Gastroesophageal sphincter (tissue), 4 donors: ENCODE results near the gene PLA1A. TPM values are rescaled to one million over a fixed set of nuclear protein-coding genes. Genes with fewer than 3 reads are reported as not detected.

Source experiments
- ATAC-seq: fragments of 150-250 bp; one replicate; pipeline ENCODE4 v1.9.1; 2016; ENCODE audit warnings: mild to moderate bottlenecking, moderate library complexity
- H3K27ac ChIP-seq, 4 donors: fragments of 200-600 bp; sonication (generic) in 3 of 4; 1 replicate in 3 of 4; 2 replicates in 1 of 4; pipeline ENCODE4 v1.5.1; 2016 to 2019
- H3K27me3 ChIP-seq: fragments of 200-600 bp; sonication (generic); one replicate; pipeline ENCODE4 v1.5.1; 2019
- H3K36me3 ChIP-seq, 2 donors: fragments of 200-600 bp; sonication (generic); one replicate each; pipeline ENCODE4 v1.5.1; 2019; ENCODE audit warnings: control low read depth in 1 of 2
- H3K4me1 ChIP-seq, 3 donors: fragments of 200-600 bp; sonication (generic); 1 replicate in 2 of 3; 2 replicates in 1 of 3; pipeline ENCODE4 v1.5.1; 2016 to 2019; ENCODE audit warnings: control low read depth in 2 of 3
- H3K4me3 ChIP-seq, 2 donors: fragments of 200-600 bp; sonication (generic); one replicate each; pipeline ENCODE4 v1.5.1; 2019; ENCODE audit warnings: mild to moderate bottlenecking in 1 of 2, moderate library complexity in 1 of 2
- H3K9me3 ChIP-seq, 3 donors: fragments of 200-600 bp; sonication (generic); one replicate each; pipeline ENCODE4 v1.5.1; 2017 to 2019; ENCODE audit warnings: control low read depth in 2 of 3
- EP300 ChIP-seq: sonication (generic); formaldehyde crosslinking; IDR thresholded peaks from one replicate; pipeline ENCODE4 v1.6.1; 2017; ENCODE audit warnings: antibody characterized with exemption, mild to moderate bottlenecking
- POLR2A ChIP-seq, 2 donors: fragments of 450-650 bp; IDR thresholded peaks; one replicate each; pipeline ENCODE4 v1.6.1; 2017; ENCODE audit warnings: antibody characterized with exemption in 2 of 2, mild to moderate bottlenecking in 2 of 2, moderate library complexity in 1 of 2
- POLR2AphosphoS5 ChIP-seq: sonication (generic); formaldehyde crosslinking; IDR thresholded peaks from one replicate; pipeline ENCODE4 v1.6.1; 2017; ENCODE audit warnings: antibody characterized with exemption
- WGBS, 2 donors: methylation state at CpG; one replicate each; pipeline ENCODE4 v1.1.5; 2018; ENCODE audit warnings: low coverage in 1 of 2; 5-methylcytosine and 5-hydroxymethylcytosine counted together
- total RNA-seq, 4 donors: library from RNA; depleted of rRNA; stranded (reverse); fragments of >200 nt; gene quantifications; one replicate each; pipeline ENCODE4 v1.1.0, GENCODE V29; 2016
- TF ChIP-seq, protein P1 (sequence below), 4 experiments: fragments of 200-600 bp in 2 of 4; fragments of 450-650 bp in 2 of 4; sonication (generic) in 1 of 4; IDR thresholded peaks; one replicate each; pipeline ENCODE4 v1.5.1; 2017 to 2019; ENCODE audit warnings: antibody characterized with exemption in 4 of 4, mild to moderate bottlenecking in 2 of 4, moderate library complexity in 2 of 4

Gene PLA1A
- total RNA-seq, 4 donors from 2014 or later, result 0.50 to 1.8 (median 1.4) TPM

DNA sequence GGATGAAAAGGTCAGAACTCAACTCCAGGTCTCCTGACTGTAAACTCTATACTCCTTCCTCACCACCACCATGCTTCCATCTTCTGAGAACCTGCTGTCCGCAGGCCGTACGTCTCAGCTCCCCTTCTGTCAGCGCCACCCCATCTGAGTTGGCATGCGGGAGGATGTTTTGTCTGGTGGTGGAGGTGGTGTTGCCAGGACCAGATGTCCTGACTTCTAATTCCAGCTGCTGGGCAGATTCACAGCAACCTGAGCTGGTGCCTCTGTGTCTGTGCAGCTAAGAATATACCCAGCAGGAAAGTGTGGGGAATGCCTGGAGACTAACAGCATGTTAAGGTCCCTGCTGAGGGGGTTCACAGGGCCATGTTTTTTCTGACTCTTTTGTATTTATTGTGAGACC, 23.2 kb downstream of the PLA1A start:
- H3K9me3 ChIP-seq, result no peaks in the 10 kb centered on the region
- H3K36me3 ChIP-seq, result no peaks in the 10 kb centered on the region
- H3K27me3 ChIP-seq, result no peaks in the 10 kb centered on the region
- H3K4me3 ChIP-seq, result no peak overlapping the region
- 97 to 100% methylated on average over 2 to 4 of the region's 5 CpGs for WGBS, 2 donors
- no peak overlapping the region for H3K27ac ChIP-seq
- ATAC-seq, result no peak
- no peaks in the 10 kb centered on the region for H3K4me1 ChIP-seq
- TF ChIP-seq POLR2A (IDR thresholded peaks at IDR 0.05) (no peak), POLR2AphosphoS5 (no peak), EP300 (no peak)
- TF ChIP-seq, protein P1, sequence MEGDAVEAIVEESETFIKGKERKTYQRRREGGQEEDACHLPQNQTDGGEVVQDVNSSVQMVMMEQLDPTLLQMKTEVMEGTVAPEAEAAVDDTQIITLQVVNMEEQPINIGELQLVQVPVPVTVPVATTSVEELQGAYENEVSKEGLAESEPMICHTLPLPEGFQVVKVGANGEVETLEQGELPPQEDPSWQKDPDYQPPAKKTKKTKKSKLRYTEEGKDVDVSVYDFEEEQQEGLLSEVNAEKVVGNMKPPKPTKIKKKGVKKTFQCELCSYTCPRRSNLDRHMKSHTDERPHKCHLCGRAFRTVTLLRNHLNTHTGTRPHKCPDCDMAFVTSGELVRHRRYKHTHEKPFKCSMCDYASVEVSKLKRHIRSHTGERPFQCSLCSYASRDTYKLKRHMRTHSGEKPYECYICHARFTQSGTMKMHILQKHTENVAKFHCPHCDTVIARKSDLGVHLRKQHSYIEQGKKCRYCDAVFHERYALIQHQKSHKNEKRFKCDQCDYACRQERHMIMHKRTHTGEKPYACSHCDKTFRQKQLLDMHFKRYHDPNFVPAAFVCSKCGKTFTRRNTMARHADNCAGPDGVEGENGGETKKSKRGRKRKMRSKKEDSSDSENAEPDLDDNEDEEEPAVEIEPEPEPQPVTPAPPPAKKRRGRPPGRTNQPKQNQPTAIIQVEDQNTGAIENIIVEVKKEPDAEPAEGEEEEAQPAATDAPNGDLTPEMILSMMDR (IDR thresholded peaks at IDR 0.05), result no peak

DNA sequence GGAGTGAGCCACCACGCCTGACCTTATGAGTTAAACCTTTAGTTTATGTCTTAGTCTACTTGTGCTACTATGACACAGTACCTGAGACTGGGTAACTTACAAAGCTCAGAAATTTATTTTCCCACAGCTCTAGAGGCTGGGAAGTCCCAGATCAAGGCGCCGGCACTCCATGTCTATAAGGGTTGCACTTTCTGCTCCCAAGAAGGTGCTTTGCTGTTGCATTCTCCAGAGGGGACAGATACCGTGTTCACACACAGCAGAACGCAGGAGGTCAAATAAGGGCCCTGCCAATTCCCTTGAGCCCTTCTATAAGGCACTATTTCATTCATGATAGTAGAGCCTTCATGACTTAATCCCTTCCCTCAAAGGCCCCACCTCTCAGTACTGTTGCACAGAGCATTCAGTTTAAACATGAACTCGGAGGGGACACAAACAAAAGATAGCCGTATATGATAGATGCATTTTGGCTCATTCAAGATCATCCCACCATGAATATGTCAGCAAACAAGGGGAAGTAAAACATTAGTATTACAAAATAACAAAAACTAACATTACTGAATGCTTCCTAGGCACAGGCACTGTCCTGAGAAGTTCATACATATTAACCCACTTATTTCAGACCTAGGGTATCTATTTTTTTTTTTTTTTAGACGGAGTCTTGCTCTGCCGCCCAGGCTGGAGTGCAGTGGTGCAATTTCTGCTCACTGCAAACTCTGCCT, 26.5 kb downstream of the PLA1A start:
- Histone ChIP-seq H3K36me3 (no peaks in the 10 kb centered on the region), H3K9me3 (no peaks in the 10 kb centered on the region), H3K4me1 (peaks cover 0 to 6% (median 5%) of the 10 kb centered on the region in 3 donors), H3K4me3 (no peak overlapping the region), H3K27ac (no peak overlapping the region), H3K27me3 (no peaks in the 10 kb centered on the region)
- no peak for TF ChIP-seq POLR2A (IDR thresholded peaks at IDR 0.05)
- no peak for TF ChIP-seq EP300
- TF ChIP-seq POLR2AphosphoS5, result no peak
- TF ChIP-seq, protein P1 (IDR thresholded peaks at IDR 0.05), result no peak
- 86 to 92% methylated on average over 5 to 7 of the region's 9 CpGs for WGBS, 2 donors
- ATAC-seq, result no peak

DNA sequence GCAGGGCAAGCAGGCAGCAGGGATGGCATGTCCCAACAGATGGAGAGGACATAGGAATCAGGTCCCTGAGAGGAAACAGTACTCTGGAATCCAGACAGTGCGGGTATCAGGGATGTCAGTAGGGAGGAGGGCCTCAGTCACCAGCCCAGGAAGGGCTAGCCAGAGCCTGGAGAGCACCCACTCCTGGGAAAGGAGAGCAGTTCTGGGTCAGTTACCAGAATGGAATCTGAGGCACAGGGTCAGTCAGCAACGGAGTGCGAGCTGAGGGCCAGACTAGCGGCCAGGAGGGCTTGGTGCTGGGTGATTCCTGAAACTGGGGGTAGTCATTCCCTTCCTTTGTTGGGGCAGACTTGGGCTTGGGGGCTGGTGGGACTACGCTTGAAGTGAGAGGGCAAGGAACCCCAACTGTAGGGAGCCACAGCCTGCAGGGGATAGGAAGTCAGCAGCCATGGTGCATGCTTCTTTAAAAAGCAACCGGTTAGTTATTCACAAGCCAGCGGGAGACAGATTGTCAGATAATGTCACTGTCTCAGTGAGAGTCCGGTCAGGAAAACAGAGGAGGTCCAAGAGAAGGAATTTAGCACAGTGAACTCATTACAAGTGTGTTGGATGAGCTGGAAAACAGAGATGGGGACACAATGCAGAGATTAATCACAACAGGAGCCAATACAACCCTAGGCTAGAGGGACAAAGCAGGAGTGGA, 27.9 kb downstream of the PLA1A start:
- WGBS, 2 donors, result 65 to 70% methylated on average over 4 to 8 of the region's 8 CpGs
- peaks cover 0 to 19% (median 11%) of the 10 kb centered on the region in 3 donors for H3K4me1 ChIP-seq
- no peak for ATAC-seq
- no peaks in the 10 kb centered on the region for H3K9me3 ChIP-seq
- H3K36me3 ChIP-seq, result no peaks in the 10 kb centered on the region
- H3K27me3 ChIP-seq, result no peaks in the 10 kb centered on the region
- no peak overlapping the region for H3K27ac ChIP-seq
- no peak overlapping the region for H3K4me3 ChIP-seq
- TF ChIP-seq POLR2AphosphoS5 (no peak), EP300 (no peak), POLR2A (IDR thresholded peaks at IDR 0.05) (no peak)
- TF ChIP-seq, protein P1 (IDR thresholded peaks at IDR 0.05), result no peak

DNA sequence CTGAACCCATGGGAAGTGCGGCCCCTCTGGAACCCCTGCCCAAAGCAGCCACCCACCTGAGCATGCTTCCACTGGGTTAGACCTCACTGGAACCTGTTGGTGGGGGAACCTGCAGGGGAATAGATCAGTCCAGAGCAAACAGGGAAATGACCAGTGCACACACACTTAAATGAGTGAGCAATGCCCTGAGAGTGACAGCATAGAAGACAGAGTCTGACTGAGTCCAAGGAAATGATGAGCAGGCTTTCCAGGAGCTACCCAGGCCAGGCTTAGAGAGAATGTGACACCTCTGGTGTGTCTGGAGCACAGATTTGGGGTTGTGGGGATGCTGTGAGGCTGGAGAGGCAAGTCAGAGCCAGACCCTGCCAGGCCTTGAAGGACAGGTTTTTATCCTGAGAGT, 28.5 kb downstream of the PLA1A start:
- no peaks in the 10 kb centered on the region for H3K9me3 ChIP-seq
- no peak for ATAC-seq
- WGBS, 2 donors, result 86 to 100% methylated on average over 1 of the region's 1 CpG
- H3K27me3 ChIP-seq, result no peaks in the 10 kb centered on the region
- TF ChIP-seq, protein P1 (IDR thresholded peaks at IDR 0.05), result no peak
- TF ChIP-seq POLR2A (IDR thresholded peaks at IDR 0.05), result no peak
- no peak for TF ChIP-seq POLR2AphosphoS5
- TF ChIP-seq EP300, result no peak
- H3K4me3 ChIP-seq, result no peak overlapping the region
- H3K27ac ChIP-seq, result no peak overlapping the region
- peaks cover 0 to 25% (median 11%) of the 10 kb centered on the region in 3 donors for H3K4me1 ChIP-seq
- H3K36me3 ChIP-seq, result no peaks in the 10 kb centered on the region

DNA sequence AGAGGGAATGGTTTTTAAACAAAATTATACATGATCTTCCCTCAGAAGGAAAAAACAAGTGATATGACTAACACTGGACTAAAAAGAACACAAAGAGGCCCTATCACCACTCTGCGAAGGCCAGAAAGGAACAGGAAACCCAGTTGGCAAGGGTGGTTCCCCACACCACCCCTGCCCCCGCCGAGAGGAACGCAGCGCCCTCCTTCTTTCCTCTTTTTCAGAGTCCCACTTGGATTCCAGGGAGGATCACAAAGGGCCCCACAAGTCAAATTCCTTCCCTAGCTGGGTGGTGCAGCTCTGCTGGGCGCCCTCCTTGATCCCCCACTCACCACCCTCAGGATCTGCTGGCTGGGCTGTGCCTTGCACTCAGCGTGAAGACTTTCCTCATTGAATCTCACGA, 29.8 kb downstream of the PLA1A start:
- WGBS, 2 donors, result 40 to 63% methylated on average over 3 to 7 of the region's 8 CpGs
- H3K36me3 ChIP-seq, result no peaks in the 10 kb centered on the region
- peaks cover 0 to 28% (median 11%) of the 10 kb centered on the region in 3 donors for H3K4me1 ChIP-seq
- H3K9me3 ChIP-seq, result no peaks in the 10 kb centered on the region
- H3K27me3 ChIP-seq, result no peaks in the 10 kb centered on the region
- no peak for ATAC-seq
- TF ChIP-seq POLR2A (IDR thresholded peaks at IDR 0.05) (no peak), POLR2AphosphoS5 (no peak), EP300 (no peak)
- TF ChIP-seq, protein P1 (IDR thresholded peaks at IDR 0.05), result no peak
- H3K27ac ChIP-seq, result peak overlapping the region in 3 of 4 donors; percentile 22 to 66 (median 43)
- H3K4me3 ChIP-seq, result no peak overlapping the region
